GM19193 (cell line): ENCODE measurements around the gene VSTM2A.

Source experiments
- POLR2A ChIP-seq: IDR thresholded peaks from 4 replicates; pipeline ENCODE4 v1.6.1; 2011; ENCODE audit not compliant: insufficient read depth, insufficient read length; ENCODE audit errors: extremely low read depth

Gene VSTM2A, protein sequence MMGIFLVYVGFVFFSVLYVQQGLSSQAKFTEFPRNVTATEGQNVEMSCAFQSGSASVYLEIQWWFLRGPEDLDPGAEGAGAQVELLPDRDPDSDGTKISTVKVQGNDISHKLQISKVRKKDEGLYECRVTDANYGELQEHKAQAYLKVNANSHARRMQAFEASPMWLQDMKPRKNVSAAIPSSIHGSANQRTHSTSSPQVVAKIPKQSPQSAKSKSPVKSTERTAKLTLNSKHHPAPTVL

DNA sequence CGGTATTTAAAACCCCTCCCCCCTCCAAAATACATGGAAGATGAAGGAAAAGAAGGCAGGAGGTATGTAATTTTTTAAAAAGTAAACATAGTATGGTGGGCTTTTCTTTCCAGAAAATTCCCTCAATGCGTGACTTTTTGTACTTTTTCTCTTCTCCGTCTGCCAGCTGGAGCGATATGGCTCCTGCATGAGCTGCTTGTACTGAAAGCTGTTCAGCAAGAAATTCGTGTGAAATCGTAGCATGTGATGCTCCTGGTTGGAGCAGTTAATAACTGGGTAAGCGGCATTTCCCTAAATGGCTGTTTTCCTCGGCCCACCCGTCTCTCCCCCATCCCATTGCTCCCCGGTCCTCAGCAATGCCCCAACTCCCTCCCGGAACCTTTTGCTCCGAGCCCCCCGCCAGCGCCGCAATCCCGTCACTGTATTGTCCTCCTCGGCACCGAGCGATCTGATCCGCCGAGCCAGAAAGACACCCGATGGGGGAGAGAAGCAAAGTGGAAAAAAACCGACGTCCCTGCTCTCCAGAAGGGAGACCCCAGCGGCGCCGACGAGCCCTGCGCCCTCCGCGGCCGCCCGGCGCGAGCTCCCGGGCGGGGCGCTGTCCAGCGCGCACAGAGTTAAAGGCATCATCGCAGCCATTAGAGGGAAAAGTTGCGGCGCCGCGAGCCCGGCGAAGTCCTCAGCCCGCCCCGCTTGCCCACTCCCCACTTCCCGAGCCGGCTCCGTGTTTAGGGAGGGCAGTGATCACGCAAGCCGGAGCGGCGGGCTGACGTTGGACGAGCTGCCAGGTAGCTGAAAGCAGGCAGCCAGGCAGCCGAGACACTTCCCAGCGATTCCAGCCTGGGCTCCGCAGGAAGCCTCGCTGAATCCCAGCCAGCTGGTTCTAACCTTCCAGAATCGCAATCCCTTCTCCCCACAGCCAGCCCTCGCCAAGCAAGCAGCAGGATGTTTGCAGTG lies at the start of gene VSTM2A:
Gene VSTM2A, plus strand, starts transcription at position 707 of the 957 bp plus-strand sequence. CDS start 356 bp downstream, outside the sequence.
- no peak for TF ChIP-seq POLR2A

- TF ChIP-seq POLR2A, result no peak
These were observed 12.6 kb upstream of the VSTM2A start for GRCh38 chr7:54529568-54529967.

DNA sequence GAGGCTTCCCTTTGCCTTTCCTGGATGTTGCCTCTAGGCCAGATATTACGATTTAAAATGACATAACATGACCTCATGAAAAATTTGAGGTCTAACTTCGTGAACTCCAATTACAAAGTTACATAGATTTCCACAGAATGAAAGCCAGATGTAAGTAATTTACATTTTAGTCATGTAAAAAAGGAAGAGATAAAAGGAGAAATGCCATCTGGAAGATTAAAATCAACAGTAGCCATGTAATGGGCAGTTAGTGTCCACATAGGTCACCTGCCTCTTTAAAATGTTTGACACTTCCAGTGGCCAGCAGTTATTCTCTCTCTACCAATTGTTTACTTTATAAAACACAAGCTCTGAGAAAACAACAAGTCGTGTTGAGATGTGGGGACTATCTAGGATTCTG lies 4.1 kb upstream of the VSTM2A start:
- no peak for TF ChIP-seq POLR2A

DNA sequence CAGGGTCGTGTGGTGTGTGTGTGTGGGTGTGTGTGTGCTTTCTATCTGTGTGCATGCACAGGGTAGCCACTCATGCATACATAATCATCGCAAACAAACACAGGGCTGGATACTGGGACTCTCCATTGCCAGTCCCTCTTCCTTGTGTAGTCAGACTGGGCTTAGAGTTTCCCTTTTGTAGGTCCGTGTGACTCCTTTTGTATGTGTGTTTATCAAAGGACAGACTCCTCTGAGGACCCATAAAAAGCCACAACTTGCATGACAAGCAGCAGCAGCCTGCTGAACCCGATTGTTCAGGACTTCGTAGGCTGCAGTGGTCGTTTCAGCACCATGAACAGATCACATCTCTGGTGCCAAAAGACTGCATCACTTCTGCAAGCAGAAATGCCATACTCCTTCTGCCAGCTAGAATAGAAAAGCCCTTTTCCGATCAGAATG lies 895 bp downstream of the VSTM2A start:
- no peak for TF ChIP-seq POLR2A

- no peak for TF ChIP-seq POLR2A
These were observed 2.0 kb downstream of the VSTM2A start for GRCh38 chr7:54544149-54544526.

GRCh38 chr7:54544527-54545240 lies 2.5 kb downstream of the VSTM2A start:
- no peak for TF ChIP-seq POLR2A

DNA sequence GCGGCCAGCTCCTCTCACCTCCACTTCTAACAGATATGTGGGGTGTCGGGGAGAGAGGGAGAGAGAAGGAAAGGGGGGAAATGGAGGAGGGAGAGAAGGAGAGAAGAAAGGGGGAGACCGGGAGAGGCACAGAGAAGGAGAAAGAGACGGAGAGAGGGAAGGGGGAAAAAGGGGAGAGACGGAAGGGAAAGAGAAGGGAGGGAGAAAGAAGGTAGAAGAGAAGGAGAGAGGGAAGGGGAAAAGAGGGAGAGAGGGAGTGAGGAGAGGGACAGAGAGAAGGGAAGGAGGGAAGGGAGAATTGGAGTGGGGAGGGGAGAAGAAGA lies 3.0 kb downstream of the VSTM2A start:
- no peak for TF ChIP-seq POLR2A

GRCh38 chr7:54546081-54546985 lies 4.2 kb downstream of the VSTM2A start:
- no peak for TF ChIP-seq POLR2A

DNA sequence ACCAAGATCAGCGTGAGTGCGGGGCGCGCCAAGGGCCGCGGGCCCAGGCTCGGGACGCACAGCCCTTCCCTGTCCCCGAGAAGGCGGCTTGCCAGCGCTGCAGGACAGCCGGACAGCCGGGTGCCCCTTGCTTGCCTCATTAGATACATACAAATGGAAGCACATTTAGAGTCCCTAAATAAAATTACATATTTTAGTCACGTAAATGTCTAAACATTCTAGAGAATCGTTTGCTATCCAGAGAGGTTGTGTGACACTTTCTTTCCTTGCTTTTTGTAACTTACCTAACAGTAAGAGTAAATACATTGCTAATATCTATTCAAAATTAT lies 4.8 kb downstream of the VSTM2A start:
- no peak for TF ChIP-seq POLR2A

GRCh38 chr7:54550471-54550870 lies 8.3 kb downstream of the VSTM2A start:
- no peak for TF ChIP-seq POLR2A

DNA sequence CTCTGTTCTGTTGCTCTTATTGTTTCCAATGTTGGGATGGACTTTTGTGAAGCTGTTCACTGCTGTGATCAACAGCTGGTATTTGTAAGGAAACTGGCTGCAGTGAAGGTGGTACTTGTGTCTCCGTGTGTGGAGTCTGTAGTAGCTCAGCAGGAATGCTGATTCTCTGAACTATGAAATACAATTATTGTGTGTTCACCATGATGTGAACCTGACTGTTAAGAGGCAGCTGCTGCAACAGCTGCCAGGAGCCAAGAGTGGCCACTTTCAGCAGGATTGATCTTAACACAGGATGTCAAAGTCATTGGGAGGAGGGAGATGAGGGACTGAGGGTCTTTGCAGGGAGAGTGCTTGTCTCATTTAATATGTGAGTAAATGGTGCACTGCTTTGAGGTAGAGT lies 13.9 kb downstream of the VSTM2A start:
- no peak for TF ChIP-seq POLR2A

DNA sequence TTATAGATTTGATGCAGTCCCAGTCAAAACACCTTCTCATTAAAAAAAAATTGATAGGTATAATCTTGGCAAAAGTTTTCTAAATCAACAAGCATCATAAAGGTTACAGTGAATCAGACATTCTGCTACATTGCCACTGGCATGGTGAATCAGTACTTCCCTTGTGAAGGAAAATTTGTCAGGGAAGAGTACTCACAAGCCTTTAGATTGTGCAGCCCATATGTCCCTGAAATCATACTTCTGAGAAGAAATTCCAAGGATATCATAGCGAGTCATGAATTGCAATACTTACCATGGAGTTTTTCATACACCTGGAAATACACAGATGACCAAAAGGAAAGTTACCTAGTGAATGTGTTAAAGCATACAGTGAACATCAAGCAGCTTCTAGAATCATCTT lies 17.2 kb downstream of the VSTM2A start:
- TF ChIP-seq POLR2A, result no peak

GRCh38 chr7:54560198-54560597 lies 18.0 kb downstream of the VSTM2A start:
- TF ChIP-seq POLR2A, result no peak

DNA sequence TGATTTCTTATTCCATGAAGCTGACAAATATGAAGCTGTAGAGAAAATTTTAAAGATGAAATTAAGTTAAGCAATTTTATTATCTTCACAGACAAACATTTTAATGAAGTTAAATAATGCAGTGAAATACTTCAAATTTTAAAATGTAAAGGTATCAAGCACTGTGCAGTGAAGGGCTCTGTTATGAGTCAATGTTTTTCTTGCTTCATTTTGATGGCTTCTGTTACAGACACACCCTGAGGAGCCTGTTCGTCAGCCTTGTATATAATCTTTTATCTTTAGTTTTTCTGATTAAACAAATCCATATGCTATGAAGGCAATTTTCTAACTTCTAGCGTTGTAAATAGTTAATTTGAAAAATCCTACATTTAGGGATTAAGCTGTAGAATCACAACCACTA lies 18.5 kb downstream of the VSTM2A start:
- no peak for TF ChIP-seq POLR2A
